A673 (cell line): ENCODE data around the gene CASP9. TPM values are rescaled to one million over a fixed set of nuclear protein-coding genes. Genes with fewer than 3 reads are reported as not detected.
"Not testable (repeated sequence)": the region's sequence is repeated elsewhere in the genome, so short reads cannot be mapped to it uniquely, and the experiment has no call there.

Experiments
- BruUV-seq: library from RNA; stranded (reverse); fragments of 400-500 nt; replicated peaks from 2 replicates; lab custom pipeline; 2021; lab: Mats Ljungman, UMichigan
- CTCF ChIA-PET: fragments of 300-600 bp; sonication (Branson Sonifier 250); formaldehyde crosslinking; loops from one replicate; lab custom pipeline; 2022; ENCODE audit warnings: antibody characterized with exemption; lab: Charles Lee
- POLR2A ChIA-PET: fragments of 300-600 bp; sonication (Branson Sonifier 250); formaldehyde crosslinking; loops from one replicate; lab custom pipeline; 2022; ENCODE audit warnings: antibody characterized with exemption; ENCODE audit not compliant: low non-redundant PET; lab: Charles Lee
- DNase-seq: peaks from one replicate; pipeline ENCODE4 v3.0.0-alpha.2; 2015; ENCODE audit warnings: low spot score
- H3K27ac ChIP-seq: fragments of 200-600 bp; sonication (generic); 2 replicates; pipeline ENCODE4 v1.5.1; 2016; ENCODE audit warnings: mixed run types, low read depth, mild to moderate bottlenecking, mixed read lengths, antibody characterized with exemption, low read length; ENCODE audit not compliant: poor library complexity, severe bottlenecking
- H3K27me3 ChIP-seq: fragments of 200-600 bp; sonication (generic); replicated peaks from 2 replicates; pipeline ENCODE4 v1.6.1; 2017; ENCODE audit warnings: mixed run types, low read depth, mild to moderate bottlenecking, mixed read lengths, antibody characterized with exemption, low read length; ENCODE audit not compliant: insufficient read depth, poor library complexity
- H3K36me3 ChIP-seq: fragments of 200-600 bp; sonication (generic); 2 replicates; pipeline ENCODE4 v1.6.1; 2016; ENCODE audit warnings: mixed run types, mild to moderate bottlenecking, mixed read lengths, antibody characterized with exemption, low read length; ENCODE audit not compliant: insufficient read depth, poor library complexity, severe bottlenecking
- H3K4me1 ChIP-seq: fragments of 200-600 bp; sonication (generic); 2 replicates; pipeline ENCODE4 v1.6.1; 2017; ENCODE audit warnings: mixed run types, mild to moderate bottlenecking, mixed read lengths, antibody characterized with exemption, low read length; ENCODE audit not compliant: insufficient read depth, poor library complexity, severe bottlenecking
- H3K4me3 ChIP-seq: fragments of 200-600 bp; sonication (generic); 2 replicates; pipeline ENCODE4 v1.5.1; 2016; ENCODE audit warnings: low read depth, mixed run types, mild to moderate bottlenecking, mixed read lengths, low read length; ENCODE audit not compliant: poor library complexity, severe bottlenecking
- H3K9me3 ChIP-seq: fragments of 200-600 bp; sonication (generic); 2 replicates; pipeline ENCODE4 v1.6.1; 2016; ENCODE audit warnings: mixed run types, low read depth, mild to moderate bottlenecking, mixed read lengths, antibody characterized with exemption, low read length; ENCODE audit not compliant: poor library complexity, severe bottlenecking
- CTCF ChIP-seq: fragments of 300-800, 200-600 bp; sonication (generic); conservative IDR thresholded peaks from 2 replicates; pipeline ENCODE4 v1.5.1; 2017; ENCODE audit warnings: low read depth, mild to moderate bottlenecking, antibody characterized with exemption, low read length, moderate library complexity, mixed read lengths
- EZH2 ChIP-seq: fragments of 200-600 bp; sonication (generic); IDR thresholded peaks from 2 replicates; pipeline ENCODE4 v1.6.1; 2017; ENCODE audit warnings: borderline replicate concordance, low read depth, mild to moderate bottlenecking, mixed read lengths, antibody characterized with exemption, low read length; ENCODE audit not compliant: poor library complexity, severe bottlenecking
- intact Hi-C: fragments of 100-400 bp; cut with micrococcal nuclease; formaldehyde crosslinking; loops from one replicate; pipeline ENCODE4 v1.10.0; 2022; ENCODE audit not compliant: unreplicated experiment
- total RNA-seq: library from RNA; stranded (reverse); gene quantifications from 2 replicates; pipeline ENCODE4 v1.2.3, GENCODE V29; 2021

The CASP9 gene
- total RNA-seq, 1 experiment from 2014 or later, result 7.0 TPM

DNA sequence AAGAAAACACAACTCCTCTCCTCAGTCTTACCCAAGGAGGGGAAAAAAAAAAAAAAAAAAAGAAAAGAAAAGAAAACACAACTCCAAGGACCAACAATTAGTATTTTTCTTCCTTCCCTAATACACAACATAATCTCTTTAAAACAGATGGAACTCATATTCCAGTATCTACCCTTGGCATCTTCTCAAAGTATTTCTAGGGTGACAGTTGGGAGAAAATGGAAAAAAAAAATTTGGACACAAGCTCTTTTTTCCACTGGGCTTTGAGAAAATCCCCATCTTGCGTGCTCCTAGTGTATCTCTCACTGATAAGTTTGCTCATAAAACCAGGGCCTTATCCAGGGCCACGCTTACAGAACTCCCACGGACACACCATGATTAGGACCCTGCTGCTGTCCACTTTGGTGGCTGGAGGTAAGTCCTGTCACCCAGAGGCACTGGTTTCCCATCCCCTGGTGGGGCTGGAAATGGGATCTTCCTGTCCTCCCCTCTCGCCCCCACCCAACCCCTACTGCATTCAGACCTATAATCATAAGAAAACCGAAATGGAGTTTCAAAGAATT lies 48.2 kb downstream of the CASP9 start, which contains the start of gene CELA2B:
CELA2B (plus strand) TSS at position 353 of the 563 bp plus-strand sequence; CDS start at position 375, 22 bp downstream.
- TF ChIP-seq EZH2, result no peak
- no peak for TF ChIP-seq CTCF
- no peaks in the 10 kb centered on the region for H3K36me3 ChIP-seq
- ChIA-PET CTCF (no interaction called here), POLR2A (no interaction called here)
- no peak for DNase-seq
- no peak within 1 kb of the TSS for H3K27ac ChIP-seq
- H3K9me3 ChIP-seq, result no peaks in the 10 kb centered on the region
- no peaks in the 10 kb centered on the region for H3K27me3 ChIP-seq
- intact Hi-C loops, result no loop called here
- no peak within 1 kb of the TSS for H3K4me3 ChIP-seq
- BruUV-seq, result no TSS peak
- H3K4me1 ChIP-seq, result no peaks in the 10 kb centered on the region

- intact Hi-C loops, result no loop called here
- ChIA-PET POLR2A (no interaction called here), CTCF (no interaction called here)
- no peaks in the 10 kb centered on the region for H3K27me3 ChIP-seq
- BruUV-seq, result no TSS peak
- no peaks in the 10 kb centered on the region for H3K4me1 ChIP-seq
- DNase-seq, result no peak
- H3K4me3 ChIP-seq, result no peak overlapping the region
- TF ChIP-seq CTCF, result no peak
- no peak for TF ChIP-seq EZH2
- no peak overlapping the region for H3K27ac ChIP-seq
- H3K36me3 ChIP-seq, result no peaks in the 10 kb centered on the region
- H3K9me3 ChIP-seq, result no peaks in the 10 kb centered on the region
Measured at GRCh38 chr1:15472587-15472986, 51.4 kb downstream of the CASP9 start.

DNA sequence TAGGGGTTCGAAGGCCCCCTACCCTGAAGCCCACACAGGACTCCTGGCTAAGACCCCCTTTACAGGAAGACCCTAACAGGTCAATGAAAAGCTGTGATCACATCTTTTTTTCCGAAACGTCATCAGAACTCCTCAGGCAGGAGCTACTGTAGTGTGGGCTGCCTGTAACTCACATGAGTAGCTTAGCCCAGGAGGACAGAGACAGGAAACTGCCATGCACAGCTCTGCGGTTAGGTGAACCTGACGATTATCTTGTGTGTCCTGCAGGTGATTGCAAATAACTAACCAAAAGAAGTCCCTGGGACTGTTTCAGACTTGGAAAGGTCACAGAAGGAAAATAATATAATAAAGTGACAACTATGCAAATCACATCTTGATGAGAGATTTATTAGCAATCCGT lies 52.3 kb downstream of the CASP9 start:
- H3K36me3 ChIP-seq, POLR2A ChIA-PET, DNase-seq, H3K9me3 ChIP-seq, H3K27me3 ChIP-seq, intact Hi-C loops, H3K4me3 ChIP-seq, H3K27ac ChIP-seq, BruUV-seq, H3K4me1 ChIP-seq: not testable (repeated sequence)
- CTCF ChIA-PET, result interaction anchor here (0.7 kb wide), 1 partner anchor 883 kb away, joined by 4 read pairs; no protein-coding TSS in a partner anchor

GRCh38 chr1:15471067-15471466 lies 52.9 kb downstream of the CASP9 start:
- intact Hi-C loops, H3K4me3 ChIP-seq, BruUV-seq, H3K9me3 ChIP-seq, H3K36me3 ChIP-seq, H3K27me3 ChIP-seq, H3K4me1 ChIP-seq, CTCF ChIA-PET, POLR2A ChIA-PET, DNase-seq, H3K27ac ChIP-seq: not testable (repeated sequence)

- BruUV-seq, CTCF ChIA-PET, H3K27me3 ChIP-seq, POLR2A ChIA-PET, intact Hi-C loops, H3K36me3 ChIP-seq, H3K4me1 ChIP-seq, H3K4me3 ChIP-seq, H3K27ac ChIP-seq, DNase-seq, H3K9me3 ChIP-seq: not testable (repeated sequence)
Measured at GRCh38 chr1:15469821-15470448, 54.1 kb downstream of the CASP9 start.
